H9 (cell line): ENCODE data around the gene MDH2. TPM values are rescaled to one million over a fixed set of nuclear protein-coding genes. Genes with fewer than 3 reads are reported as not detected.

ENCODE experiments used
- DNase-seq: peaks from one replicate; pipeline ENCODE4 v3.0.0-alpha.2; 2017
- H2AFZ ChIP-seq: one replicate; pipeline ENCODE4 v1.6.1; 2013; ENCODE audit warnings: mild to moderate bottlenecking, low read length, control low read depth, moderate library complexity
- H2AK5ac ChIP-seq: 2 replicates; pipeline ENCODE4 v1.6.1; 2013; ENCODE audit warnings: low read length, control low read depth, mixed read lengths; ENCODE audit not compliant: insufficient read length
- H2BK120ac ChIP-seq: one replicate; pipeline ENCODE4 v1.6.1; 2013; ENCODE audit warnings: low read depth, mild to moderate bottlenecking, low read length, control low read depth, inconsistent platforms; ENCODE audit not compliant: poor library complexity, severe bottlenecking
- H2BK12ac ChIP-seq: 2 replicates; pipeline ENCODE4 v1.6.1; 2013; ENCODE audit warnings: low read length, control low read depth, mixed read lengths, low read depth; ENCODE audit not compliant: insufficient read length
- H2BK15ac ChIP-seq: 2 replicates; pipeline ENCODE4 v1.6.1; 2013; ENCODE audit warnings: low read depth, low read length, control low read depth
- H2BK20ac ChIP-seq: one replicate; pipeline ENCODE4 v1.6.1; 2013; ENCODE audit warnings: low read depth, mild to moderate bottlenecking, low read length, control low read depth, inconsistent platforms; ENCODE audit not compliant: poor library complexity, severe bottlenecking
- H2BK5ac ChIP-seq: 2 replicates; pipeline ENCODE4 v1.6.1; 2013; ENCODE audit warnings: low read length, control low read depth, mixed read lengths; ENCODE audit not compliant: insufficient read length
- H3K14ac ChIP-seq: 2 replicates; pipeline ENCODE4 v1.6.1; 2013; ENCODE audit warnings: low read length, control low read depth; ENCODE audit not compliant: insufficient read depth
- H3K18ac ChIP-seq: 2 replicates; pipeline ENCODE4 v1.6.1; 2013; ENCODE audit warnings: low read depth, mild to moderate bottlenecking, mixed read lengths, low read length, control low read depth; ENCODE audit not compliant: insufficient read length
- H3K23ac ChIP-seq: 2 replicates; pipeline ENCODE4 v1.6.1; 2013; ENCODE audit warnings: low read length, control low read depth, mixed read lengths, low read depth; ENCODE audit not compliant: insufficient read length
- H3K23me2 ChIP-seq: 2 replicates; pipeline ENCODE4 v1.6.1; 2013; ENCODE audit warnings: low read depth, mild to moderate bottlenecking, mixed read lengths, low read length, control low read depth; ENCODE audit not compliant: insufficient read length, poor library complexity, severe bottlenecking
- H3K27ac ChIP-seq: 2 replicates; pipeline ENCODE4 v1.5.1; 2013; ENCODE audit warnings: low read length, control low read depth, mixed read lengths, low read depth; ENCODE audit not compliant: insufficient read length
- H3K27me3 ChIP-seq: 2 replicates; pipeline ENCODE4 v1.6.1; 2013; ENCODE audit warnings: low read length, control low read depth, inconsistent platforms; ENCODE audit not compliant: insufficient read depth
- H3K4ac ChIP-seq: 2 replicates; pipeline ENCODE4 v1.6.1; 2013; ENCODE audit warnings: low read depth, mild to moderate bottlenecking, control low read depth, inconsistent platforms, low read length, moderate library complexity
- H3K4me1 ChIP-seq: 2 replicates; pipeline ENCODE4 v1.6.1; 2013; ENCODE audit warnings: low read length, control low read depth, inconsistent platforms; ENCODE audit not compliant: insufficient read depth
- H3K4me2 ChIP-seq: 2 replicates; pipeline ENCODE4 v1.6.1; 2013; ENCODE audit warnings: low read length, control low read depth, mixed read lengths; ENCODE audit not compliant: insufficient read length, insufficient read depth
- H3K56ac ChIP-seq: 2 replicates; pipeline ENCODE4 v1.6.1; 2013; ENCODE audit warnings: low read depth, mild to moderate bottlenecking, mixed read lengths, low read length, control low read depth; ENCODE audit not compliant: insufficient read length
- H3K79me1 ChIP-seq: 2 replicates; pipeline ENCODE4 v1.6.1; 2013; ENCODE audit warnings: low read depth, mild to moderate bottlenecking, moderate library complexity, low read length, control low read depth, inconsistent platforms; ENCODE audit not compliant: insufficient read depth, poor library complexity, severe bottlenecking
- H3K79me2 ChIP-seq: 2 replicates; pipeline ENCODE4 v1.6.1; 2013; ENCODE audit warnings: low read length, control low read depth, inconsistent platforms; ENCODE audit not compliant: insufficient read depth
- H3K9ac ChIP-seq: 2 replicates; pipeline ENCODE4 v1.6.1; 2013; ENCODE audit warnings: low read length, control low read depth, mixed read lengths; ENCODE audit not compliant: insufficient read length; ENCODE audit errors: extremely low read depth
- H3K9me3 ChIP-seq: one replicate; pipeline ENCODE4 v1.6.1; 2013; ENCODE audit warnings: low read depth, low read length, inconsistent platforms; ENCODE audit not compliant: control insufficient read depth
- H3T11ph ChIP-seq: one replicate; pipeline ENCODE4 v1.6.1; 2013; ENCODE audit warnings: mild to moderate bottlenecking, low read length, control low read depth, inconsistent platforms
- H4K20me1 ChIP-seq: one replicate; pipeline ENCODE4 v1.6.1; 2013; ENCODE audit not compliant: control insufficient read depth, insufficient read length, insufficient read depth
- H4K5ac ChIP-seq: 2 replicates; pipeline ENCODE4 v1.6.1; 2013; ENCODE audit warnings: low read depth, mild to moderate bottlenecking, mixed read lengths, low read length, control low read depth; ENCODE audit not compliant: insufficient read length
- H4K8ac ChIP-seq: replicated peaks from 2 replicates; pipeline ENCODE4 v1.6.1; 2013; ENCODE audit warnings: low read length, control low read depth, mixed read lengths, low read depth; ENCODE audit not compliant: insufficient read length
- H4K91ac ChIP-seq: 2 replicates; pipeline ENCODE4 v1.6.1; 2013; ENCODE audit warnings: low read depth, mild to moderate bottlenecking, moderate library complexity, mixed read lengths, low read length, control low read depth; ENCODE audit not compliant: insufficient read length
- H3K27ac Mint-ChIP-seq, 3 experiments: 2 replicates in 2 of 3; 3 replicates in 1 of 3; pipeline ENCODE4 v1.8.0; 2020 to 2021; ENCODE audit warnings: mixed read lengths in 3 of 3, mild to moderate bottlenecking in 1 of 3, moderate library complexity in 1 of 3
- H3K27me3 Mint-ChIP-seq: 2 replicates; pipeline ENCODE4 v1.8.0; 2021; ENCODE audit warnings: low read depth, mild to moderate bottlenecking, moderate library complexity, mixed read lengths
- H3K36me3 Mint-ChIP-seq, 3 experiments: 2 replicates in 2 of 3; 3 replicates in 1 of 3; pipeline ENCODE4 v1.8.0; 2020 to 2021; ENCODE audit warnings: low read depth in 3 of 3, mixed read lengths in 3 of 3; ENCODE audit not compliant: insufficient read depth in 1 of 3
- H3K4me1 Mint-ChIP-seq, 2 experiments: 2 replicates each; pipeline ENCODE4 v1.8.0; 2020; ENCODE audit warnings: mixed read lengths in 2 of 2
- H3K4me3 Mint-ChIP-seq, 2 experiments: 2 replicates in 1 of 2; 3 replicates in 1 of 2; pipeline ENCODE4 v1.8.0; 2020 to 2021; ENCODE audit warnings: mild to moderate bottlenecking in 2 of 2, mixed read lengths in 2 of 2, moderate library complexity in 1 of 2
- H3K9me3 Mint-ChIP-seq, 2 experiments: 2 replicates in 1 of 2; 3 replicates in 1 of 2; pipeline ENCODE4 v1.8.0; 2020; ENCODE audit warnings: mild to moderate bottlenecking in 2 of 2, mixed read lengths in 2 of 2, moderate library complexity in 1 of 2
- CTCF ChIP-seq: fragments of 200-600 bp; sonication (generic); conservative IDR thresholded peaks from 3 replicates; pipeline ENCODE4 v1.8.0; 2021; ENCODE audit warnings: antibody characterized with exemption, mild to moderate bottlenecking
- WGBS: extraction: QIAGEN DNeasy Blood & Tissue Kit; methylation state at CpG from one replicate; pipeline ENCODE4 v1.1.7; 2013; ENCODE audit warnings: missing lambda C conversion rate, low lambda C conversion rate, mixed read lengths; ENCODE audit not compliant: insufficient read length; ENCODE audit errors: extremely low coverage; 5-methylcytosine and 5-hydroxymethylcytosine counted together
- total RNA-seq: library from RNA; stranded (reverse); gene quantifications from 2 replicates; pipeline ENCODE4 v1.2.1, GENCODE V29; 2021

The MDH2 gene
- total RNA-seq, 1 experiment from 2014 or later = 260 TPM

GRCh38 chr7:76071316-76072242 lies 23.7 kb downstream of the MDH2 start:
- H3K56ac ChIP-seq = no peak overlapping the region
- WGBS = no CpG with 5 or more reads among the region's 47 CpGs
- H3K23me2 ChIP-seq = no peaks in the 10 kb centered on the region
- H3K23ac ChIP-seq = no peak overlapping the region
- H3K27ac Mint-ChIP-seq = peak overlapping the region in 1 of 3 experiments; percentile 61; a peak in 2 of 7 replicates
- H3K4me1 ChIP-seq = no peaks in the 10 kb centered on the region
- H3K9me3 Mint-ChIP-seq = no peaks in the 10 kb centered on the region
- H3K36me3 Mint-ChIP-seq = peaks cover 4 to 7% (median 5%) of the 10 kb centered on the region in 3 experiments
- H2BK120ac ChIP-seq = no peak overlapping the region
- H2BK12ac ChIP-seq = no peak overlapping the region
- H4K8ac ChIP-seq = no peak overlapping the region
- H2AK5ac ChIP-seq = no peak overlapping the region
- H3K27me3 Mint-ChIP-seq = no peaks in the 10 kb centered on the region; the same call in 1 of the 2 replicates
- no peak overlapping the region for H3K9ac ChIP-seq
- no peak overlapping the region for H4K5ac ChIP-seq
- H3K4ac ChIP-seq = no peak overlapping the region
- H2BK5ac ChIP-seq = no peak overlapping the region
- H3K79me1 ChIP-seq = no peaks in the 10 kb centered on the region
- no peaks in the 10 kb centered on the region for H4K20me1 ChIP-seq
- no peak overlapping the region for H3K14ac ChIP-seq
- H3K4me3 Mint-ChIP-seq = no peak overlapping the region
- no peak overlapping the region for H2BK20ac ChIP-seq
- H3K79me2 ChIP-seq = no peaks in the 10 kb centered on the region
- H3K27me3 ChIP-seq = no peaks in the 10 kb centered on the region
- H3K4me2 ChIP-seq = no peak overlapping the region
- peak overlapping the region; percentile 50 for H3K18ac ChIP-seq
- no peaks in the 10 kb centered on the region for H3K9me3 ChIP-seq
- no peak overlapping the region for H3K27ac ChIP-seq
- H2AFZ ChIP-seq = no peak overlapping the region
- H4K91ac ChIP-seq = no peak overlapping the region
- peaks cover 4 to 7% of the 10 kb centered on the region in 2 experiments; a peak in 3 of 4 replicates for H3K4me1 Mint-ChIP-seq
- H2BK15ac ChIP-seq = no peak overlapping the region
- H3T11ph ChIP-seq = no peak overlapping the region
- DNase-seq = peak; percentile 34
- TF ChIP-seq CTCF = no peak
